ENCODE results near the gene KCTD19.

Gene KCTD19

DNA sequence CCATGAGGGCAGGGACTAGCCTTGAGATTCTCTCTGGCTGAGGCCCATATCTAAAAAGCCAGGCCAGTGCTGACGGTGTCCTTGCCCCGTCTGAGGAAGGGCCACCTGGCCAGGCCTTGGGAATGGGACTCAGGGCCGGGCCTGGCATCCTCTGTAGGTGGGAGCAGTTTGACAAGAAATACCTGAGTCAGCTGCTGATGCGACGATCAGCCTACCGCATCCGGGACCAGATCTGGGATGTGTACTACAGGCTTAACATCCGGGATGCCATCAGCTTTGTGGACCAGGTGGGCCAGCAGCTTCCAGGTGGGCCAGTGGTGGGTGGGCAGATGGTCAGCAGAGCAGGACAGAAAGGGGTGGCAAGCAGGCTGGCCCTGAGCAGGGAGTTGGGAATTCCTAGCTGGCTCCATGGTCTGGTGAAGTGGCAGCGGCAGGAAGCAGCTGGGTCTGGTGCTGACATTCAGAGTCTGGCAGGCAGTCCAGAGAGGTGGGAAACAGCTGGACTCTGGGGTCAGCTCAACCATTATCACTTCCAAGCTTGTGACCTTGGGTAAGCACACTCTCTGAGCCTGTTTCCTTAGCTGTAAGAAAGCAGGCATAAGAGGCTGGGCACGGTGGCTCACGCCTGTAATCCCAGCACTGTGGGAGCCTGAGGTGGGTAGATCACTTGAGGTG is 68.2 kb downstream of the KCTD19 start:
- DNase-seq (ENCODE audit: low read depth in 2 of 2): no peak

DNA sequence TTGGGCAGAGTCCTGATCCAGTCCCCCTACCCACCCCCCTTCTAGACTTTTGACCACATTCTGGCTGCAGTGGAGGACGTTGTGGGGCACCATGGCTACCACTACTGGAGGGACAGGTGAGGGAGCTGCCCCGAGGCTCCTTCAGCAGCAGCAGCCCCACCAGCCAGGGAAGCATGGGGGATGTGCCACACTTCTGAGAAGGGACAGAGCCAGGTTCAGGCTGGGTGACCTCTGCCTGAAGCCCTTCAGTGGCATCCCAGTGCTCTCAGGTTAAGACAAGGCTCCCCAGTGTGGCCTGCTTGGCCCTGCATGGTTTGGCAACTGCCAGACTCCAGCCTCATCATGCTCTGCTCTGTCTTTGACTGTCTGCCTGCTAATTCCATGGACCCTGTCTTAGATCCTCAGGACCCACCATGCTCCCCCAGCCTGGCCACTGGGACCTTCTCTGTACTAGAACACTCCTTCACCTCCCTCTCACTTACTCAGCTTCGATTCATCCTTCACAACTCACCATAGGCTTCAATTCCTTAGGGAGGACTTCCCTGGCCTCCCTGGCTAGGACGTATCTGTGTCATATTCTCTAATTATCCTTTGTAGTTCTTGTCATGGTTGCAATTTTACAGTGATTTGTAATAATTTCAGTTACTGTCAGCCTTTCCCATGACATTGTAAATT is 68.9 kb downstream of the KCTD19 start:
- DNase-seq (ENCODE audit: low read depth in 2 of 2): no peak

DNA sequence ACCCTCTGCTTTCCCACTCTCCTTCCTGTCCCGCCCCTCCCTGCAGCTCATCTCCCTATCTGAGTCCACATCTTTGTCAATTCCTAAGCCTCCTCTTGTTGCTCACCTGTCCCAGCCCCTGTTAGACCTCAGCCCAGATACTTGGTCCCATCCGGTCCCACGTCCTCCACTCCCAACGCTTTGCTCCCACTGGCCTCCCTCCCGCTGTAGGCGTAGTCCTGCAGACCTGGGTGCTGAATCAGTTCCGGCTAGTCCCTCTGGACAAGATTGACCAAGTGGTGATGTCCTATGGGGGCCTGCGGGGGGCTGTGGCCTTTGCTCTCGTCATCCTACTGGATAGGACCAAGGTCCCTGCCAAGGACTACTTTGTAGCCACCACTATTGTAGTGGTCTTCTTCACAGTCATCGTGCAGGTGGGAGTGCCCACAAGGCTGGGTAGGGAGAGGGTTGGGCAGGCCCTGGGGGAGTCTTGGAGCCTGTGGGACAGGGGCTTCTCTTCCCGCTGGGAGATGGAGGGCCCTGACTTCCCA is 69.8 kb downstream of the KCTD19 start:
- no peak for DNase-seq (ENCODE audit: low read depth in 2 of 2)

- no peak for DNase-seq (ENCODE audit: low read depth in 2 of 2)
Observed at GRCh38 chr16:67255553-67256221, 70.9 kb downstream of the KCTD19 start.

- no peak for DNase-seq (ENCODE audit: low read depth in 2 of 2)
Observed at GRCh38 chr16:67254801-67255552, 71.6 kb downstream of the KCTD19 start.

DNA sequence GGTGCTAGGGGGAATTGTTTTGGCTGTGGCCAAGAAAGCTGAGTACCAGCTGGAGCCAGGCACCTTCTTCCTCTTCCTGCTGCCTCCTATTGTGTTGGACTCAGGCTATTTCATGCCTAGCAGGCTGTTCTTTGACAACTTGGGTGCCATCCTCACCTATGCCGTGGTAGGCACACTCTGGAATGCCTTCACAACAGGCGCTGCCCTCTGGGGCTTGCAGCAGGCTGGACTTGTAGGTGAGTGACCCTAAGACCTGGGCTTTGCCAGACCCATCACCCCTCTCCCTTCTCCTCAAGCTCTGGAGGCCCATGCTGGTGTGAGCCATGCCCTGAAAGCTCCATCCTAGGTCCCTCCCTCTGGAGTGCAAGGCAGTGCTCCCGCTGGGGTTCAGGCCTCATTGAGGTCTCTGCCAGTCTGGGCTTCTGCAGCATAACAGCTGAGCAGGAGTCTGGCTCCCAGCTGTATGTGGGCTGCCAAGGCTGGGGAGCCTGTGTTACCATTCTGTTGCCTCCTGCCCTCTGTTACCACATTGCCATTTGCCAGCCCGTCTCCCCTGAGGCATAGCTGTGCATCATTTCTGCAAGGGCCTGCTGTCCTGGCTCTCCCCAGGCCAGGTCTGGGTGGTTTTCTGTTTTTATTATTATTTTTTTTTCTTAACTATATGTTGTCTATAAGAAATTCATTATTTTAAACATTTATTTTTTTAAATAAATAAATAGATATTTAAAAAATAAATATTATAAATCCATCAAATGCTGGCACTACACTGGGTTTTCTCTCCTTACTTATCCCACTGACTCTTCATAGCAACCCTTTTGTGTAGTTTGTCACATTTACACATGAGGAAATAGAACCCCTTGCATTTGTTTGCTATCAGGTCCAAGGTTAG is 73.7 kb downstream of the KCTD19 start:
- no peak for DNase-seq (ENCODE audit: low read depth in 2 of 2)

GRCh38 chr16:67250045-67250327 is 76.6 kb downstream of the KCTD19 start:
- DNase-seq (ENCODE audit: low read depth in 2 of 2): no peak

DNA sequence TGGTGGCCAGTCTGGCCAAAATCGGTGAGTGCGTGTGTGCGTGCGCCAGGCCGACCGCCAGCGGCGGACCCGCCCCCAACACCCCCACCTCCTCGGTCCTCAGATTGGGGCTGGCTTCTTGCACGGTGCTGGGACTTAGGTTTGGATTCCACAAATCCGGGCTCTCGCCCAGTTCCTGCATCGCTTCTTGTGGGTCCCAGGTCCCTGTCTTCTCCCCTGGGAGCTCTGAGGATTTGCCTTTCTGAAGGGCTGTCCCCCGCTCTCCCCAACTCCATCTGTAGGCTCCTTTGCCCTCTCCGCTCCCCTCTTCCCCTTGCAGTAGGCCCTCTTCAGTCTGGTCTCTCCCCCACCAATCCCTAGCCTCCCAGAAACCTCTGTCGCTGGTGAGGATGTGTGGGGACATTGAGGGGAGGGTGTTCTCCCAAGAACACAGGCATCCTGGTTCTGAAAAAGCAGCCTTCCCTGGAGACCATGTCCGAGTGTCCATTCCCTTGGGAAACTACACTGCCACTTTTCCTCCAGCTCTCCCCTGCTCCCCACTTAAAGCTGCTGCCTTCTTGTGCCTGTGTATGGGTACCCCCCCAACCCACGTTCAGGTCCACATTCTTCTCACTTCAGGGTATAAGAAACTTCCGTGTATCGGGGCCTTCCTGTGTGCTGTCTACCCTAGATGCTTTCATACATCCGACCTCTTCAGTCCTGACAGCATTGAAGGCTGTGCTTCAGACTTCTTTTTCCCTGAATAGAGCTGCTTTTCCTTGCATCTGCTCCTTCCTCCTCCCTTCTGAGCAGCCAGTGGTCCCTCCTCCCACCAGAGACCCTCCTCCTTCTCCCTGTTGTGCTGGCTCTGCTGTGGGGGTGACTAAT is 77.1 kb downstream of the KCTD19 start:
- DNase-seq (ENCODE audit: low read depth in 2 of 2): no peak

- no peak for DNase-seq (ENCODE audit: low read depth in 2 of 2)
Observed at GRCh38 chr16:67248401-67249177, 78.0 kb downstream of the KCTD19 start, which contains the start of gene SLC9A5. Gene SLC9A5, plus strand, starts transcription at chr16:67248979. Its CDS starts 36 bp downstream, at chr16:67249015.

DNA sequence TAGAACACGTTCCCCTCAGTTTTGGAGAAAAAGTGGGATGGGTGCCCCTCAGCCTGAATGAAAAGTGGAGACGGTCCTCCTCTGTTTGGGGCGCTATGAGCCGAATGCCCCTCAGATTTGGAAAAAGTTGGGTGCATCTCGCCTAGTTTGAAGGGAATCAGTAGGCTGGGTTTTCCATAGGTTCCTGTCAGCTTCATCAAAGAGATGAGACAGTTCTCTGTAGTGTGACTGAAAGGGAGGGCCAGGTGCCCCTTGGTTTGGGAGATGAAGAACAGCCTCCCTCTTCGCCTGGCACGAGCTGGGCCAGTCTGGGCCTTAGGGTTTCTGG is 78.5 kb downstream of the KCTD19 start:
- no peak for DNase-seq (ENCODE audit: low read depth in 2 of 2)

- DNase-seq (ENCODE audit: low read depth in 2 of 2): peak; percentile 93 to 95
Observed at GRCh38 chr16:67247192-67248072, 79.1 kb downstream of the KCTD19 start, which contains the start of gene FHOD1. Gene FHOD1, minus strand, starts transcription at chr16:67247481. Its CDS starts 71 bp downstream, at chr16:67247410.

DNA sequence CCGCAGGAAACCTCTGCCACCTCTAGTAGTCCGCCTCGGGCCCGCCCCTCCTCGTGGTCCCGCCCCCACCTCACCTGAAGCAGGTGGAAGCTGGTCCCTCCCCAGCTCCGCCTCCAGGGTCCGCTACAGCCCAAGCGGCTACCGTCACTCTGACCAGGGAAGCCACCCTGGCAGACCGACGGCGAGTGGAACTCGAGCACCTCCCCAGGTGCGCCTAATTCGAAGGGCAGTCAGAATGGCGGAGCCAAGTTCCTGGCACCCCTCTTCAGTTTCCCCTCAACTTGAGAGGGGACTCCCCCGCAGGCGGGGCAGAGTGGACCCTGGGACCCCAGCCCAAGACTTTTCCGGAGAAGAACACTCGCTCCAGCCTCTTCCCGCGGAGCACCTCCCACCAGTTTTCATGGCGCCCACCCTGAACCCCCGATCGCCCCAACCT is 79.8 kb downstream of the KCTD19 start:
- DNase-seq (ENCODE audit: low read depth in 2 of 2): peak in 1 of 2 donors; percentile 15

GRCh38 chr16:67246081-67246755 is 80.3 kb downstream of the KCTD19 start:
- DNase-seq (ENCODE audit: low read depth in 2 of 2): peak in 1 of 2 donors; percentile 35

- no peak for DNase-seq (ENCODE audit: low read depth in 2 of 2)
Observed at GRCh38 chr16:67245674-67246080, 80.9 kb downstream of the KCTD19 start.

DNA sequence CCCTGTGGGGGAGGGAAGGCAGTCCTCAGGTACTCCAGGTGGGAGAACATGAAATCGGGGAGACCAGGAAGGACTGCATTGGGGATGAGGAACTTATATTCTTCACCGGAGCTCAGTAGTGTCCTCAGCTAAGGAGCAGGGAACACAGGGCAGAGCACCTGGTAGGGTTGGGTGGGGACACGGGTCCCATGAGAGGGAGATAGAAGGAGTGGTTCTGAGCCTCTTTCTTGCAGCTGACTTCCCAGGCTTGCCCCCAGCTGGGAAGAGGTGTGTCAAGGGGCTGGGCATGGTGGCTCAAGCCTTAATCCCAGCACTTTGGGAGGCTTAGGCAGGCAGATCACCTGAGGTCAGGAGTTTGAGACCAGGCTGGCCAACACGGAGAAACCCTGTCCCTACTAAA is 81.4 kb downstream of the KCTD19 start:
- DNase-seq (ENCODE audit: low read depth in 2 of 2): no peak

- peak; percentile 62 to 67 for DNase-seq (ENCODE audit: low read depth in 2 of 2)
Observed at GRCh38 chr16:67244387-67245185, 82.0 kb downstream of the KCTD19 start.

DNA sequence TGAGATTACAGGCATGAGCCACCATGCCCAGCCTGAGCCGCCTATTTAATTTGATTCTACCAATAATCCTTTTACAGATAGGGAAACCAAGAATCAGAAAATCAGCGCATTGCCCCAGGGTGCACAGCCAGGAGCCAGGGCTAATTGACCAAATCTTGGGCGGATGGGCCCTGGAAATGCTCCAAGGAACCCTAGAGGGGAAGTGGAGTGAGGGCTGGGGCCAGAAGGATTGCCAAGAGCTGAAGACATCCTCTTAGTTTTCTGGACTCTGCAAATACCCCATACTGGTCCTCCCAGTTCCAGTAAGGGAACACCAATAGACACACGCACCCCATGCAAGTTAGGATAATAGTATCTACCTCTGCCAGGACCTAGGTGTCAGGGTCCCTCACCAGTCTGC is 83.1 kb downstream of the KCTD19 start:
- DNase-seq (ENCODE audit: low read depth in 2 of 2): no peak

Data from stimulated activated CD8-positive, alpha-beta memory T cell treated with anti-CD3 and anti-CD28 coated beads, Interleukin-2, amount 100 ng/mL, for 1 hour (primary cell).